Sciatic nerve (tissue), 2 donors: Measurements from ENCODE around the gene OR2T1. TPM values are rescaled to one million over a fixed set of nuclear protein-coding genes. Genes with fewer than 3 reads are reported as not detected.
"Not testable (repeated sequence)": the region's sequence is repeated elsewhere in the genome, so short reads cannot be mapped to it uniquely, and the experiment has no call there.

Experiments used
- ATAC-seq: fragments of 200-7000 bp; cut with Tn5 transposase; one replicate; pipeline ENCODE4 v1.9.1; 2020; ENCODE audit warnings: mild to moderate bottlenecking, moderate library complexity
- DNase-seq: peaks from one replicate; pipeline ENCODE4 v3.0.0-alpha.2; 2020; ENCODE audit warnings: low spot score
- intact Hi-C: fragments of 100-400 bp; cut with DNase I; formaldehyde crosslinking; loops from one replicate; pipeline ENCODE4 v1.14.2; 2022
- total RNA-seq: library from RNA; stranded (reverse); fragmentation: NEBNext Ultra II Directional; extraction: Animal tissue kit (Norgen Biotek cat#: 25700); gene quantifications from one replicate; pipeline ENCODE4 v1.2.1, GENCODE V29; 2021
- donor health status: DM: no; HTN: no; CAD: no.
- donor health status: DM: no; HTN: no; CAD: no.

Gene OR2T1
- total RNA-seq, 1 donor from 2014 or later: not detected

GRCh38 chr1:248432201-248432600 lies 29.4 kb downstream of the OR2T1 start:
- intact Hi-C loops, ATAC-seq, DNase-seq: not testable (repeated sequence)

- ATAC-seq, intact Hi-C loops, DNase-seq: not testable (repeated sequence)
These were observed 31.1 kb downstream of the OR2T1 start for GRCh38 chr1:248433811-248434415.

GRCh38 chr1:248434913-248435312 lies 32.1 kb downstream of the OR2T1 start:
- intact Hi-C loops, ATAC-seq: not testable (repeated sequence)

GRCh38 chr1:248436303-248436702 lies 33.5 kb downstream of the OR2T1 start:
- DNase-seq, intact Hi-C loops, ATAC-seq: not testable (repeated sequence)

More at GRCh38 chr1:248434913-248435312, 32.1 kb downstream of the OR2T1 start:
- not testable (repeated sequence) for DNase-seq

- DNase-seq, intact Hi-C loops, ATAC-seq: not testable (repeated sequence)
These were observed 35.8 kb downstream of the OR2T1 start for GRCh38 chr1:248438668-248439067.

- intact Hi-C loops, DNase-seq, ATAC-seq: not testable (repeated sequence)
These were observed 36.4 kb downstream of the OR2T1 start for GRCh38 chr1:248439283-248439682.

- ATAC-seq, DNase-seq, intact Hi-C loops: not testable (repeated sequence)
These were observed 39.8 kb downstream of the OR2T1 start for GRCh38 chr1:248442500-248443277.

- ATAC-seq, DNase-seq, intact Hi-C loops: not testable (repeated sequence)
These were observed 41.8 kb downstream of the OR2T1 start for GRCh38 chr1:248444603-248445002.

- ATAC-seq, intact Hi-C loops, DNase-seq: not testable (repeated sequence)
These were observed 42.6 kb downstream of the OR2T1 start, which contains the start of gene OR2T2 for GRCh38 chr1:248445399-248445798. Gene OR2T2 (plus strand): TSS chr1:248445637. CDS start chr1:248452798, 7,161 bp downstream.

GRCh38 chr1:248448409-248449074 lies 45.7 kb downstream of the OR2T1 start:
- intact Hi-C loops, DNase-seq: not testable (repeated sequence)

GRCh38 chr1:248449821-248450465 lies 47.1 kb downstream of the OR2T1 start:
- intact Hi-C loops, DNase-seq, ATAC-seq: not testable (repeated sequence)

More at GRCh38 chr1:248448409-248449074, 45.7 kb downstream of the OR2T1 start:
- ATAC-seq: not testable (repeated sequence)

GRCh38 chr1:248450466-248451145 lies 47.8 kb downstream of the OR2T1 start:
- ATAC-seq, intact Hi-C loops, DNase-seq: not testable (repeated sequence)

- DNase-seq, ATAC-seq, intact Hi-C loops: not testable (repeated sequence)
These were observed 50.8 kb downstream of the OR2T1 start for GRCh38 chr1:248453619-248454018.

- intact Hi-C loops, ATAC-seq, DNase-seq: not testable (repeated sequence)
These were observed 52.2 kb downstream of the OR2T1 start for GRCh38 chr1:248455045-248455444.

GRCh38 chr1:248456635-248457034 lies 53.8 kb downstream of the OR2T1 start:
- ATAC-seq, DNase-seq, intact Hi-C loops: not testable (repeated sequence)
